Sciatic nerve (tissue), 2 donors: ENCODE measurements around the gene TPPP3. TPM values are rescaled to one million over a fixed set of nuclear protein-coding genes. Genes with fewer than 3 reads are reported as not detected.

Experiments
- ATAC-seq: fragments of 200-7000 bp; cut with Tn5 transposase; one replicate; pipeline ENCODE4 v1.9.1; 2020; ENCODE audit warnings: mild to moderate bottlenecking, moderate library complexity
- DNase-seq: peaks from one replicate; pipeline ENCODE4 v3.0.0-alpha.2; 2020; ENCODE audit warnings: low spot score
- intact Hi-C: fragments of 100-400 bp; cut with DNase I; formaldehyde crosslinking; loops from one replicate; pipeline ENCODE4 v1.14.2; 2022
- total RNA-seq: library from RNA; stranded (reverse); fragmentation: NEBNext Ultra II Directional; extraction: Animal tissue kit (Norgen Biotek cat#: 25700); gene quantifications from one replicate; pipeline ENCODE4 v1.2.1, GENCODE V29; 2021
- donor health status: DM: no; HTN: no; CAD: no.
- donor health status: DM: no; HTN: no; CAD: no.

TPPP3 gene
- total RNA-seq, 1 donor from 2014 or later: 12.5 TPM

DNA sequence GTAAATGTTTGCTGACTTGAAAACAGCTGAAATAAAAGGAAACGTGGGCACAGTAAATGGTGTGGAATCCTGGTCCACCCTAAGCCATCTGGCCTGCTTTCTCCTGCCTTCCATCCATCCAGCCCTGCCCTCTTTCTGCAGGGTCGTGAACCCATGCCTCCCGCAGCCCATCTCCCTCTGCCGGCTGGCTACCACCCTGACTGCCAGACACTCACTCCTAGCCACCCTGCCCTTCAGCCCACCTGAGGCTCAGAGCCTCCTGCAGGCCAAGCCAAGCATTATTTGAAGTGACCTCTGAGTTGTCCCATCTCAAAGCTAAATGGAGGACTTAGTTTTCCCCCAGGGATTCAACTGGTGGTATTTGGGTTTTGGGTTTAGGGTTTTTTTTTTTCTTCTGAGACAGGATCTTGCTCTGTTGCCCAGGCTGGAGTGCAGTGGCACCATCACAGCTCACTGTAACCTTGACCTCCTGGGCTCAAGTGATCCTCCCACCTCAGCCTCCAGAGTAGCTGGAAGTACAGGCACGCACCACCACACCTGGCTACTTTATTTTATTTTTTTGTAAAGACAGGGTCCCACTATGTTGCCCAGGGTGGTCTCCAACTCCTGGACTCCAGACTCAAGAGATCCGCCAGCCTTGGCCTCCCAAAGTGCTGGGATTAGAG is 14.6 kb upstream of the TPPP3 start:
- no peak for ATAC-seq
- intact Hi-C loops: no loop called here
- DNase-seq: no peak

DNA sequence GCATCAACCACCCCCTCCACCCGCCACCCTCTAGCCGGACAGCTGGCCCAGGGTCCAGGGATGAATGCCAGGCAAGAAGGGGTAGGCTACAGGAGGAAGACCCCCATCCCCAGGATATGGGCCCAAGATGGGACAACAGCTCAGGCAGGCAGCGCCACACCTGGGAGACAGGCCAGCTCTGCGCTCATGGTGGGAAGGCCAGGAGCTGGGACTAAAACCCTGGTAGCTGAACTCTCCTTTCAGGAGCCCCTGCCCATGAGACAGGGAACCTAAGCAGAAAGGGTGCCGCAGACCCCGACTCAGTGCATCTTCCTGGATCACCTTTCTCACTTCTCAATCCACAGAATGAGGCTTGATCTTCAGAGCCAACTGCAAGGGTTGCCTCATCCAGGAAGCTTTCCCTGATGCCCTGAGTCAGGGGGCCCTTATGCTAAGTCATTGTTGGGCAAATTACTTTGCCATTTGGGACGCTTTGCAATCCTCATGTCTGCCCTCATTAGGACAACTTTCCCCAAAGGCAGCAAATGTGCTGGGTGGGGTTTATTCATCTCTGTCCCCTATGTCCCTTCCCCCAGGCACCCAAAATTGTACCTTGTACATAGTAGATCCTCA is 14.0 kb upstream of the TPPP3 start:
- intact Hi-C loops: no loop called here
- ATAC-seq (peak; percentile 5), DNase-seq (no peak)

- DNase-seq (no peak), ATAC-seq (peak; percentile 89)
- intact Hi-C loops: no loop called here
Observed at GRCh38 chr16:67406111-67406971, 13.0 kb upstream of the TPPP3 start.

DNA sequence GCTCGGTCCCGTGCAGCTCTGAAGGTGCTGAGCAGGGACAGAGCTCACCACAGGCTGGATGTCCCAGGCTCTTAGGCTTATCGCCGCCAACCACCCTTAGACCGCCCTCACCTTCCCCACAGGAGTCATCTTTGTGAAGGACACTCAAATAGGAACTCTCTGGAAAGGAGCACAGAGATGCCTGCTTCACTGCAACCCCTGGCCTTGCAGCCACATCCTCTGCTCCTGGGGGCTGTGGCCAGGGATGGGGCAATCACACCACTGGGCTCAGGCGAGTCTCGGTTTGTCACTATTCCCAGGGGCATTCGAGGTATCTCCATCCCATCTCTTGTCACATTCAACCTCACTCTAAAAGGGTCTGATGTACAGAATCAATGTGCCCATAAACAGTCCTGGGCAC is 12.0 kb upstream of the TPPP3 start:
- intact Hi-C loops: no loop called here
- ATAC-seq: no peak

DNA sequence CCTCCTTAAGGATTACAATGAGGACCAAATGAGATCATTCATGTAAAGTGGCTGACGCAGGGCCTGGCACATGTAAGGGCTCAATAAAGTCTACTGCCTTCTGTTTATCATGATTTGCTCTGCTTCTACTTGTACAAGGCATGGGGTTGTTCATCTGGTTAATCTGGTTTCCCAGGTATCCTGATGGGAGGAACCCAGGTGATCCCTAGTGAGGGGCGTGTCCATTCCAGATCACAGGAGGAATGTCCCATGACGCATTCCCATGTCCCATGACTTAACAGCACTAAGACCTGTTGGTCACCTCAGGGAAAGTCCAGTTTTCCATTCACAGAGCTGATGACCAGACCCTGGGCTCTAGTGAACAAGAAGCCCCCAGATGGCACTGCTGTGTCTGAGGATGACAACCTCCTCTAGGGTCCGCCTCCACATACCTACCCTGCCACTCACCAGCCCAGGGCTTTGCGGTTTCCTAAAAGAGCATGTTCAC is 11.5 kb upstream of the TPPP3 start:
- ATAC-seq (no peak), DNase-seq (no peak)
- intact Hi-C loops: no loop called here

More for the DNA sequence above, 12.0 kb upstream of the TPPP3 start:
- no peak for DNase-seq

- intact Hi-C loops: no loop called here
- ATAC-seq (no peak), DNase-seq (no peak)
Observed at GRCh38 chr16:67403976-67404555, 10.8 kb upstream of the TPPP3 start.

DNA sequence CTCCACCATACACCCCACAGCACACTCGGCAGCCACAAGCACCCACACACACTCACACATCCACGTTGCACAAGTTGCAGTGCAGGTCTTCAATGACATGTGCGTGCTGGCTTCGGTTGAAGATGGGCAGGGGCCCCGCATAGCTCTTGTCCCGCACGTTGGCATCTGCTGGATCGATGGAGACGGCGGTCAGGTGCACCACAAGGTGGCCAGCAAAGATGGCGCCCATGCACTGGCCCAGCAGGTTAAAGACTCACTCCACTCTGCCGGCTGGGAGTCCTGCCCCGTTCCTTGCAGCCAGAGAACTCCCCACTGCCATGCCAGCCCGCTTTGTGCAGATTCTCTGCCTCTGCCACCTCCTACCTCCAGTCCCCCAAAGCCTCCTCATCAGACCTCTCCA is 7.6 kb upstream of the TPPP3 start:
- intact Hi-C loops: no loop called here
- no peak for DNase-seq
- no peak for ATAC-seq

DNA sequence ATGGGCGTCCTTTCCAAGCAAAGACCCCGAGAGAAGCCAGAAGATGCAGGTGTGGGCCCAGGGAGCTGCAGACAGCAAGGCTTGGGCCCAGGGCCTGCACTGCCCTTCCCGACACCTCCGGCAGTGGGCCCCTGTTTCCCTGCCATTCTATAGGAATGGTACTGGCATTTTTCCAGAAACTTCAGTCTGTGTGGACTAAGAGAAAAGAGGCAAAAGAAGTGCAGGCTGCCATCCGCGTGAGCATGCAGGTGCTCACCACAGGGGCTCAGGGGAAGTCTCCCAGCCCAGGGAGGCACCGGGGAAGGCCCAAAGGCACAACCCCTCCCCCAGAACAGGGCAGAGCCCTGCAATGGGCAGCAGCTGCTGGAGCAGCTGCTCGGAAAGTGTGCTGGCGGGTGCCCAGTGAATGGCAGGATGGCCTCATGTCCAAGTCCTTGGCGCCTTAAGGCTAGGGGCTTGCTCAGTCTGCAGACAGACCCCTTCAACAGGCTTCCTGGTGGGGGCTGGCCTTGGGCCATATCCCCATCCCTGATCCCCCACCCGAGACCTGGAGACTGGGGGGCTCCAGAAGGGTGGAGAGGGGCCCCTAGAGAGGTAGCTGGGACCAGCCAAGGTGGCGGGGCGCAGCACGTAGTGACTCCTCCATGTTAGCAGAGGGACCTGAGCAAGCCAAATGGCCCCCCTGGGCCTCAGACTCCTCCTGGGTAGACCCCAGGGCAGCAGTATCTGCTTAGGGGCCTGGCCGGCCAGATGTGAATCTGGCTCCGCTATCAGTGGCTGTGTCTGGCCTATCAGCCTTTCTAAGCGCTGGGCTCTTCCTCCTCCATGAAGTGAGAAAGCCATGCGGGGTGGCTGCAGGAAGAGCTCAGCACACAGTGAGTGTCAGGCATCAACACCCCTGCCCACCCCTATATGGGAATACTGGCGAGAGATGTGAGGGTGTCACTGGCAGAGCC is 6.7 kb upstream of the TPPP3 start:
- ATAC-seq: no peak
- intact Hi-C loops: no loop called here
- peak; percentile 45 for DNase-seq

GRCh38 chr16:67399218-67399733 is 6.0 kb upstream of the TPPP3 start:
- intact Hi-C loops: no loop called here
- ATAC-seq (peak; percentile 68), DNase-seq (no peak)

DNA sequence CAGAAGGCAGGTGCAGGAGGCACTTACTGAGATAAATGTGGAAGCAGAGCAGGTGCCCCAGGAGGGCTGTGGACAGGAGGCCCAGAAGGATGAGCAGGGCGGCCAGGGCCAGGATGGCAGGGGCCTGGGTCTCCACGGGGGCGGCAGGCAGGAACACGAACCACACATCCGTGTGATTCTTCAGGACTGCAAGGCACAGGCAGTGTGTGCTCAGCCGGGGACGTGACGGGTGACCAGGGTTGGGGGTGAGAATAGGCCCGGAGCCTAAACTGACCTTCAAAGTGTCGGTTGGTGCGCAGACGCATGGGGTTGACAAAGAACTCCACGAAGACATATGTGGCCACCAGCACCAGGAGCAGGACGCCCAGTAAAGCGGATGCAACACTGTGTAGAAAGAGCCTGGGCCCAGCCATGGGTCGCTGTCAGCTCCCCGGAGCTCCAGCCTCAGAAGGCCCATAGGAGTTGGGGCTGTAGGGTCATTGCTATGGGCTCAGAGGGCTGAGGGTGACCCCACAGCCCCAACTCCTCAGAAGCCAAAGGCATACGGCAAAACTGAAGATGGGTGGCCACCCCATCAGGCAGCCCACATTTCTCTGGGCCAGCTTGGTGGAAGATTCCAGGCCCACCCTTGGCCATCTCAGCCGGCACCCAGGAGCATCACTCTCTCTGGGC is 5.4 kb upstream of the TPPP3 start:
- ATAC-seq (no peak), DNase-seq (no peak)
- intact Hi-C loops: no loop called here

DNA sequence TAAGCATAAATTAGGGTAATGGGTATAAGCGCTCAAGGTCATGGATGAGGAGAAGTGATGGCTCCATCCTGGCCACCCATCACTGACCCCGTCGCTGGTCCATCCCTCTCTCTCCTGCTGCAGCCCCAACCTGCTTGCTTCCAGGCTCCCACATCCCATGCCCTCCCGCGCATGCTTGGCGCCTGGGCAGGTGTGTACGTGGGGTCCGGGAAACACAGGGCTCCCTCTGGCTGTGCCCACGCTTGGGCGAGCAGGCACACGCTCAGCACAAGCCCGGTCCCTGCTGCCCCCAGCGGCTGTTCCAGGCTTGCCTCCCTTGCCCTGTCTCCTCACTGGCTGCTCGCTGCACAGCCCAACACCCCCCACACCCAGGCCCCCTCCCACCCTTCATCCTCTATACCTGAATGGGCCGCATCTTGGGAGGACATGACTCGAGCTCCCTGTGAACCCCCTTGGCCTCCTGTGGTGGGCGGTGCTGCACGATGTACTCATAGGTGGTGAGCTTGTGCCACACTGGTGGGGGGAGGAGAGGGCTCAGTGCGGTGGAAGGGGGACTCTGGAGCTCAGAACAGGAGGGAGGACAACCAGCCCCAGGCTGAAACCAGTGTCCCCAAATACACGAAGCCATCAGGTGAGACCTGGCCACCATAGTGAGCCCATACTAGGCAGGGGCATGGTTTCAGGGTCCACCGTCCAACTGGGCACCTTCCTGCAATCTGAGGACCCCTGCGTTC is 4.7 kb upstream of the TPPP3 start:
- ATAC-seq: no peak
- intact Hi-C loops: no loop called here
- DNase-seq: no peak

DNA sequence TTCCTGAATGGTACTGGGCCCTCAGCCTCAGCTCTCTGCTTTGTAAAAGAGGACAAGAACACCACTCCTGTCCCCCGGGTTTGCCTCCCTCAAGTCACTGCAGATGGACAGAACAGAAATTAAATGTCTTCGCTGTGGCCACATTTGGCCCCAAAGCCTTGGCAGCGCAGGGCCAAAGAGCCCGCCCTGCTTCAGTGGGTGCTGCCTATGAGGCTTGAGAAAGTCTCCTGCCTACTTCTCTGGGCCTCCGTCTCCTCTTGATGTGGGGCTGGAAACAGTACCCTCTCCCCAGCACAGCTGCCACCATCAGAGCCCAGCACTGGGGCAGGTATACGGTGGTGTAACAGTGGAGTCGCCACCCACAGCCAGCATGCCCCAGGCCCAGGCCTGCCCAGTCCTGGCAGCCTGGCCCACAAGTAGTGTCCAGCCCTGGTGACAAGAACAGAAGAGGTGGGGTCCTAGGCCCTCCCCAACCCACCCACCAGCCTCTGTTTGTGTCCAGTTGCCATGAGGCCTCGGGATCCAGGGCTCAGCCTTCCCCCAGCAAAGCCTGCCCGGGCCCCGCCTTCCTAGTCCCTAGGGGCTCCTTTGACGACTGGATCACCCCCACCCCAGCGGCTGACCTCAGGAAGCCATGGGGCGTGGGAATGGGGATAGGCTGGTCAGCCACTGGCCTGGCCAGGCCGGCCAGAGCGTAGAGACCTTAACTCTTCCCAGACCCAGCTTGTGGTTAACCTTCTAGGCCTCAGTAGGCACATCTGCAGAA is 3.9 kb upstream of the TPPP3 start:
- DNase-seq (no peak), ATAC-seq (peak; percentile 14)
- intact Hi-C loops: no loop called here

- intact Hi-C loops: no loop called here
- peak; percentile 80 for DNase-seq
- ATAC-seq: peak; percentile 18
Observed at GRCh38 chr16:67396159-67397035, 3.1 kb upstream of the TPPP3 start.

- peak; percentile 60 for DNase-seq
- no peak for ATAC-seq
- intact Hi-C loops: no loop called here
Observed at GRCh38 chr16:67395458-67396158, 2.3 kb upstream of the TPPP3 start.

- DNase-seq (peak; percentile 58), ATAC-seq (no peak)
- intact Hi-C loops: no loop called here
Observed at GRCh38 chr16:67395105-67395457, 1.8 kb upstream of the TPPP3 start.
